Activated T-helper 9 cell treated with anti-CD3 and anti-CD28 coated beads, Interleukin-2, amount 50 U/mL, for 16 hours (primary cell): ENCODE data around the gene CD300H.
"Not testable (repeated sequence)": the region's sequence is repeated elsewhere in the genome, so short reads cannot be mapped to it uniquely, and the experiment has no call there.

Experiments
- DNase-seq: peaks from one replicate; pipeline ENCODE4 v3.0.0-alpha.2; 2020; ENCODE audit warnings: low read depth

The CD300H gene

DNA sequence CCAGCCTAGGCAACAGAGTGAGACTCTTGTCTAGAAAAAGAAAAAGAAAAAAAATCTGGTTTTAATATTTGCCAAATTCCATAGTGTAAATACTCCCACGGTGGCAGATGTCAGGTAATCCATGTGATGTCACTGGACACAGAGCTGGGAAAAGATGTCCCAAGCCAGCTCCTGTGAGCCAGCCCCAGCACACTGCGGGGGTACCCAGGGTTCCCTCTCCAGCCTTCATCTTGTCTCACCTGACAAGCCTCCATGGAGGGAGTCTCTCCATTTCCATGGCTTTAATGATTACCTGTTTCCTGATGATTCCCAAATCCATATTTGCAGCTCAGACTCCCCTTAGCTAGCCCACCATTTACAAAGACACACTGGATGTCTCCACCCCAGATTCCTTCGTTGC is 40.6 kb downstream of the CD300H start:
- no peak for DNase-seq

DNA sequence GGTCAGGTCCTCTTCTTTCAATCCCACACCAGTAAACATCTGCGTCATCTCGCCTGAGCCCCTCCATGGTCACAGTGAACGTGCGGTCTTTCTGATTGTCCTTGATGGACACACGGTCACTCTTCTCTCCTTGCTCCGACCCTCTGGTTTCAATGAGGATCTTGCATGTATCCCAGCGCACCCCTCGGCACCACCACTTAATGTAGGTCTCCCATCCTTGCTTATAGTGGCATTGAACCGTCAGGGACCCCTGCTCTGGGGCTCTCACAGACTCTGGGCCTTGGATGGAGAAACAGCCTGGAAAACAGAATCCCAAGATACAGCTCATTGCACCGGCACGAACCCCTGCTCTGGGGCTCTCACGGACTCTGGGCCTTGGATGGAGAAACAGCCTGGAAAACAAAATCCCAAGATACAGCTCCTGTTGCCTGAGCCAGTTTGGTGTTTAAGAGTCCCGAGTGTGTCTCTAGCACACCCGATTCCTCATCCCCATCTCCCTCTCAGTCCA is 41.5 kb downstream of the CD300H start:
- DNase-seq, result no peak

DNA sequence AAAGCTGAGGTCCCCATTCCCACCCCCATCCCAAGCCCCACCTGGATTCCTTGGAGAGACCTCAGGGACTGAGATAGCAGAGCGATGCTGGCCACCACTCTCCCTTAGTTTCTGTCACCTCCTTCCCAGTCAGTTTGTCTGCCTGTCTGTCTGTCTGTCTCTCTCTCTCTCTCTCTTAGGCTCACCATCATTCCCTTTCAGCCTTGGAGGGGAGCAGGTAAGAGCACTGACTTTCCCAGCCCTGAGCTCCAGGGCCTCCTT is 41.9 kb downstream of the CD300H start:
- DNase-seq, result no peak

DNA sequence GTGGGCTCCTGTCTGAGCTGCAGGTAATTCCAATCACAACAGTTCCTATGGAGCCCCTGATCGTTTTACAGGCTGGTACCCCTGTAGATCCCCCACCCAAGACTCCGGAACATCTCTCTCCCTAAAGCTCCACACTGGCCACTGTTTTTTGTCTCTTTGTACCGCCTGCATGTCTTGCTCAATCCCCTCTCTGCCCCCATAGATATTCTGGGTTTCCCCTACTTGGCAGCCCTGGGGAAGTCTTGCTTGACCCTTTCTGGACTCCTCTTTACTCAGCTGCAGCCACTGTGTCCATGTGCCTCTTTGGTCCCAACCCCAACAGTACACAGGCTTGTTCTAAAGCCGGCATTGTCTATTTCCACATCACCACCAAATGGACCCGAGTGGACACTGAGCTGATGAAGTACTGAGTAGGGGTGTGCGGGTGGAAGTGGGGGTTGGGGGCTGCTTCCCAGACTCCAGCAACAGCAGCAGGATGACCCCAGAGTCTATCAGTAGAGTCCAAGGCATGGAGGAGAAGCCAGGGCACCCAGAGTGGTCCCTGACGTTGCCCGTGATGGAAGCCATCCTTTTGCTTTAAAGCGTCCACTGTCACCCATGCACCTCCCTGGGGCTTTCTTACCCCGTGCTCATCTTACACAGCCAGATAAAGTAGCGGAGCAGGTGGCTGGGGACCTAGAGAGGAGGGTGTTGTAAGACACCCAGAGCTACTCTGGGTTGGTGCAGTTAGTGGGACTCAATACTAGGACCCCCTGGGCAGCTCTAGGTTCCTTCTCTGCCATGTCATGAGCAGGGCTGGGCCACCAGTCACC is 42.5 kb downstream of the CD300H start:
- DNase-seq, result no peak

DNA sequence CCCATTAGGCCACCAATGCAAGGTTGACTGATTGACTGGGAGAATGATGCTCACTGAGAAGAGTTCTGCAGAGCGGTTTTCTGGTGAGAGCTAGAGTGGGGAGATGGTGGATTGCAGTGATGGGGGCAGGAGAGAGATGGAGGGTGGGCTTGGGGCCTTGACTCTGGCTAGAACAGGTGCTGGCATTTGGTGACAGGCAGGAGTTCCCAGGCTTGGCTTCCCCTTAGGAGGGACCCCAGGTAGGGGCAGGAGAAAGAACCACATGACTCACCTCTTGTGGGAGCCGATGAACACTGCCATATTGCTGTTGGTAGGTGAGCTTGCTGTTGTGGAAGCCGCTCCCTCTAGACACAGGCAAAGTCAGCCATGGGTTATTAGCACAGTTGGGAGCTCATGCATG is 44.0 kb downstream of the CD300H start:
- no peak for DNase-seq

DNA sequence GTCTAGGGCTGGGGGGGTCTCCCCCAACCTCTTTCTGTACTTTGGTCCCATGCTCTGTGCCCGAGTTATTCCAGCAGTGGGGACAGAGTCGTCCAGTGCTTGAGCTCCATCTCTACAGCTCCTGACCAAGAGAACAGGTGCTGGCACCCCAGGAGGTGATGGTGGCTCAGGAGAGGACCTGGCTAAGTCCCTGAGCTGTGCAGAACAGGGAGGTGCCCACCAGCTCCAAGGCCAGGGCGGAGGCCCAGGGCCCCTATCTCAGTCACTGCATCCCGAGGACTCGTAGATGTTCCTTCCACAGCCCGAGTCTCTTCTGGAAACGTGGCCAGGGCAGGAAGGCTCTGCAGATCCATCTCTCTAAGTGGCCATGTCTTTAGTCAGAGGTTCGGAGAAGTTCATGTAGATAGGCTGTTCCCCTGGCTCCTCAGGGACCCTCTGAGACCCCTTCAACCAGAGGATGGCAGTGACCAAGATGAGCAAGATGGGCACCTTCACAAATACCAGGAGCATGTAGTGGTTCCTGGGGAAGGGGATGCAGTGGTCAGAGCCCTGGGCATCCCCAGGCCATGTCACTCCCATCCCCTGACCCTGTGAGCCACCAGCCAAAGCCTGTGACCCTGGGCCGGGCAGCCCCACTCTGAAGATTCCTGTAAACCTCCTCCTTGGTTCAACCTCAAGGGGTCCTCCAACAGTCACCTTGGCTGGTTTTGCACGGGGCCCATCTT is 44.8 kb downstream of the CD300H start:
- no peak for DNase-seq

DNA sequence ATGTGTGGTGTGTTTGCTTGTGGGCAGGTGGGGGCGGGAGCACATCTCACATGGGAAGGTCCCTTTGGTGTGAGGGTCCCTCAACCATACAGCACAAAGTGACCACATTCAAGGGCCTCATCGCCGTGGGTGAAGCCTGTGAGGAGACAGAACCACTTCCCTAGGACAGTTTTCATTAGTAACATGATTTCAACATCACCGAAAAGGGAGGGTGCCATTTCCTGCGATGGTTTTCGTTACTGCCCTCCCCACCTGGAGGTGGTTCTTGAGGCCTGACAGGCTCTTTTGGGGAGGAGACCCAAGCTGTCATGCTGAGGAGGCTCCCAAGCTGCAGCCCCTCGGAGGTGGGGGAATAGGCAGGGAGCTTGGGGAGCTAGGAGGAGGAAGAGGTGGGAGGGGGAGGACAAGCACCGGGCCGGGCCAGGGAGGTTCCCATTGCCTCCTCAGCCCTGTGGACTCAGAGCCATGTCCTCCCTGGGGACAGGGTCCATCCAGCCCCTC is 45.6 kb downstream of the CD300H start:
- DNase-seq, result no peak

DNA sequence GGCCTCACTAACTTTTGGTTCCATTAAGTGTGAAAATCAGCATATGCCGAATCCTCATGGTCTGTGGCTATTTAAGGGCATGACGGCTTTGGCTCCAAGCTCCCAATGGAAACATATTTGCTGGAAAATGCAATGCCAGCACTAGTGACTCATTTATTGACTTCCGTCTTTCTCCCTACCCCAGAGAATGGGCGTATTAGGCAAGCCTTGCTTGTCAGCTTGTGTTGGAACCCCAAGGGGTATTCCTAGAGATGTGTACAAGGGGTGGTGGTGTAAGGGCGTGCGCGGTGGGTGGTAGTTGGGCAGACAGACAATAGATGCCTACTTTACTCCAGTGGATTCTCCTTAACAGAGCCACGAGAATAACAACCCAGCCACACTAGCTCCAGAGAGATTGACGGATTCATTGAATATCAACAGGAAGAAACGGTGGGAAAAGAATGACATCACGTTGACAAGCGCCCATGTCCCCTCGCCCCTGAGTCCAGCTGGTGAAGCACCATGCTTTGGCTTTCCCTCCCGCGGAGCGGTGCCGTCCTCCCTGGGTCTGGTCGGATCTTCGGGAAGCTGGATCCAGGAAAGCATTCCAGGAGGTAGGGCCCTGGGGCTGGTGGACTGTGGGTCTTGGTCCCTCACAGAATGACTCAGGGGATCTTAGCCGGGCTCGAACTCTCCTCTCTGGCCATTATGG is 46.4 kb downstream of the CD300H start:
- no peak for DNase-seq

DNA sequence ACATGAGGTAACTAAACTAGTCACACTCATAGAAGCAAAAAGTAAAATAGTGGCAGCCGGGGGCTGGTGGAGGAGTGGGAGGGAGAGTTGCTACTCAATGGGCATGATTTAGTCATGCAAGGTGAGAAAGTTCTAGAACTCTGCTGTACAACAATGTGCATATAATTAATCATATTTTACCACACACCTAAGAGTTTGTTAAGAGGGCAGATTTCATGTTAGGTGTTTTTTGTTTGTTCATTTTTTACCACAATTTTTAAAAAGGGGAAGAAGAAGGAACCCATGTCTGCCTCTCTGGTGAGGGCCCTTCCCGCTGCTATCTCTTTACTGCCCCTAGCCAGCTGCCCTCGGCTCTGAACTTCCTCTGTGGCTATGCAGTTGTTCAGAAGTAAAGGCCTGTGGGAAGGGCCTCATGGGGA is 47.3 kb downstream of the CD300H start:
- no peak for DNase-seq

DNA sequence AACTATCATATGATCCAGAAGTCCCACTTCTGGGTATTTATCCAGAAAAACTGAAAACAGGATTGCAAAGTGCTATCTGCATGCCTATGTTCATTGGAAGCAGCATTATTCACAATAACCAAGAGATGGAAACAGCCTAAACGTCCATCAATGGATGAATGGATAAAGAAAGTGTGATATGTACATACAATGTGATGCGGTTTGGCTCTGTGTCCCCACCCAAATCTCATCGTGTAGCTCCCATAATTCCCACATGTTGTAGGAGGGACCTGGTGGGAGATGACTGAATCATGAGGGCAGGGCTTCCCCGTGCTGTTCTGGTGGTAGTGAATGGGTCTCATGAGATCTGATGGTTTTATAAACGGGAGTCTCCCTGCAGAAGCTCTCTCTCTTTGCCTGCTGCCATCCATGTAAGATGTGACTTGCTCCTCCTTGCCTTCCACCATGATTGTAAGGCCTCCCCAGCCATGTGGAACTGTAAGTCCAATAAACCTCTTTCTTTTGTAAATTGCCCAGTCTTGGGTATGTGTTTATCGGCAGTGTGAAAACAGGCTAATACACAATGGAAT is 48.8 kb downstream of the CD300H start:
- not testable (repeated sequence) for DNase-seq

DNA sequence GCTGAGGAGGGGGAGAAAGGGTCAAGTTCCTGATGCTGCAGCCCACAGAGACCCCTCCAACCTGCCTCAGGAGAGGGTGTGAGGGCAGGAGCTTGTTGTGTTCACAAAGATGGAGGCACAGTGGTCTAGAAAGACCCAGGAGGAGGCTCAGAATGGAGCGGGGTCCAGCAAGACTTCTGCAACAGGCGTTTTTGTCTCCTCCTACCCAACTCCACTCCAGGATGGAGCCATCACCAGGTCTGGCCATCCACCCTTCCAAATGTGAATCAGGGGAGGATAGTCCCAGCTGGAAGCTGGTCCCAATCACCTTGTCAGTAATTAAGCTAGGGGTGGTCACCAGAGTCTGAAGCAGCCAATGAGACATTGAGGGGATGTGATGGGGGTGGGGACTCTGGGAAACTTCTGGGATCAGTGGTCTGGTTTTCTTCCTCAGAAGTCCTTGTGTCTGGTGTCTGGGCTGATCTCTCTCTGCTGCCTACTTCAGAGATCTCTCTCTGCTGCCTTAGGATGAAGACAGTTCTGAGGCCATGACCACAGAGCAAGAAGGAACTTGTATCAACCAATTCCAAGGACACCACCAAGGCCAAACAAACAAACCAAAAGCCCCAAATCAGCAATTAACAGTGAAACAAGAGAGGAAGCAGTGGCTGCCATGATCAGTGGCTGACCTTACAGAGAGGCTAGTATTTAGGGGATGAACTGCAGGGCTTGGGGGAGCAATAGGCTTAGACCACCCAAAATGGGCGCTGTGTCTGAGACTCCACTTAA is 50.6 kb downstream of the CD300H start:
- DNase-seq, result no peak

DNA sequence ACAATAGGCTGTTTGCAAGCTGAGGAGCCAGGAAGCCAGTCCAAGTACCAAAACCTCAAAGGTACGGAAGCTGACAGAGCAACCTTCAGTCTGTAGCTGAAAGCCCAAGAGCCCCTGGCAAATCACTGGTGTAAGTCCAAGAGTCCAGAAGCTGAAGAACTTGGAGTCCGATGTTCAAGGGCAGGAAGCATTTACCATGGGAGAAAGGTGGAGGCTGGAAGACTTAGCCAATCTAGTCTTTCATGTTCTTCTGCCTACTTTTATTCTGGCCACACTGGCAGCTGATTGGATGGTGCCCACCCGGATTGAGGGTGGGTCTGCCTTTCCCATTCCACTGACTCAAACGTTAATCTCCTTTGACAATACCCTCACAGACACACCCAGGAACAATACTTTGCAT is 51.4 kb downstream of the CD300H start:
- no peak for DNase-seq

DNA sequence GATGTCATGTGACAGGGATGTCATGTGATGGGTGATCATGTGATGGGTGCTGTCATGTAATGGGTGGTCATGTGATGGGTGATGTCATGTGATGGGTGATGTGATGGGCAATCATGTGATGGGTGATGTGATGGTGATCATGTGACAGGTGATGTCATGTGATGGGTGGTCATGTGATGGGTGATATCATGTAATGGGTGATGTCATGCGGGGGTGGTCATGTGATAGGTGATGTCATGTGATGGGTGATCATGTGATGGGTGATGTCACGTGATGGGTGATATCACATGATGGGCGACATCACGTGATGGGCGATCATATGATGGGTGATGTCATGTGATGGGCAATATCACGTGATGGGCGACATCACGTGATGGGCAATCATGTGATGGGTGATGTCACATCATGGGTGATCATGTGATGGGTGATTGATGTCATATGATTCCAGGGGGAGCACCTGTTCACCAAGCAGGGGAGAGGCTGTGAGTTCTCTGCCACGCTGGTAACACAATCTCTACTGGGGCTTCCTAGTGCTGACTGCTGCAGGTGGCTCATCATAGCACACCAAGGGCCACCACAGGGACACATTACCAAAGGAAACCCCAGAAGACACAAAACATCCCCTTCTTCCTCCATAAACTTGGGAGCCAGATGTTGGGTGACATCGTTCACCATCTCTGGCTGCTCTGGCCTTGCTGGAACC is 52.5 kb downstream of the CD300H start:
- no peak for DNase-seq

DNA sequence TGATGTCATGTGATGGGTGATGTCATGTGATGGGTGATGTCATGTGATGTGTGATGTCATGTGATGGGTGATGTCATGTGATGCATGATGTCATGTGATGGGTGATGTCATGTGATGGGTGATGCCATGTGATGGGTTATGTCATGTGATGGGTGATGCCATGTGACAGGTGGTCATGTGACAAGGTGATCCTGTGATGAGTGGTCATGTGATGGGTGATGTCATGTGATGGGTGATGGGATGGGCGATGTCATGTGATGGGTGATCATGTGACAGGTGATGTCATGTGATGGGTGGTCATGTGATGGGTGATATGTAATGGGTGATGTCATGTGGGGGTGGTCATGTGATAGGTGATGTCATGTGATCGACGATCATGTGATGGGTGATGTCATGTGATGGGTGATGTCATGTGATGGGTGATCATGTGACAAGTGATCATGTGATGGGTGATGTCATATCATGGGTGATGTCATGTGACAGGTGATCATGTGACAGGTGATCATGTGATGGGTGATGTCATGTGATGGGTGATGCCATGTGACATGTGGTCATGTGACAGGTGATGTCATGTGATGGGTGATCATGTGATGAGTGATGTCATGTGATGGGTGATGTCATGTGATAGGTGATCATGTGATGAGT is 53.2 kb downstream of the CD300H start:
- no peak for DNase-seq

DNA sequence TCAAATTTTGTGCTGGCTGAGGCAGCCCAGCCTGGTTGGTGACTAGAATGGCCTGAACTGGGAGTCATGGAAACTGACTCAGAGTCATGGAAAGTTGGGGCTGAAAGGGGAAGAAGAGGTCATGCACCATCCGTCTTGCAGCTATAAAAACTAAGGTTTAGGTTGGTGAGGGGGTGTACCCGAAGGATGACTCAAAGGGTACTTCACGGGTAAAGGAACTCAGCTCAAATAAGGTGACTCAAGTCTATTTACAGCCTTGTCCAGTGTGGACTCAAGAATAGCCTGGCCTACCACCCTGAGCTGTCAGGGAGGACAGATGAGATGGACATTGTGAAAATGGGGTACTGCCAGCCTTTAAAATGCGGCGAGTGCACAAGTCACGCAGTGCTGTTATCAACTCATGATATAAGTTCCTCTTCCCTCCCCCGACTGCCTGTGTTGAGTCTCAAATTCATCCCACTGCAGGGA is 54.7 kb downstream of the CD300H start:
- no peak for DNase-seq

DNA sequence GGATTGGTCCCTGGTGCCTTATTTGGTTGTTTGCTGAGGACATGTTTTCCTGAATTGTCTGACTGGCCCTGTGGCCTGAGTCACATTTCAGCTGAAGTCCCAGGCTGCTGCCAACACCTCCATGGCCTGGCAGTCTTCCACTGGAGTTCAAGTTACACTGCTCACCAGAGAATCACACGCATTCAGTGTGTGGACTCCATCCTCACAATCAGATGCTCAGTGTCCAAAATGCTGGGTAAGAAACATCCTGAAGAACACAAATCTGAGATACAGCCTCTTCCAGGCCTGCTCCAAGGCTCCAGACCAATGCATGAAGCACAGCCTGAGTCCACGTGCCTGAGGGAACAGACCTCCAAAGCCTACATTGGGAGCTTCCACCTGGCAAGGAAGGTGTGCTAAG is 55.3 kb downstream of the CD300H start:
- DNase-seq, result no peak
